Immature natural killer cell (primary cell): ENCODE measurements around the gene MOSMO. TPM values are rescaled to one million over a fixed set of nuclear protein-coding genes. Genes with fewer than 3 reads are reported as not detected.
"Not testable (repeated sequence)": the region's sequence is repeated elsewhere in the genome, so short reads cannot be mapped to it uniquely, and the experiment has no call there.

ENCODE experiments used
- DNase-seq, 3 donors: peaks; one replicate each; pipeline ENCODE4 v3.0.0; 2022; ENCODE audit warnings: mixed read lengths in 1 of 3
- H3K27ac Mint-ChIP-seq, 6 donors: one replicate each; pipeline ENCODE4 v1.8.0; 2020; ENCODE audit warnings: mixed read lengths in 6 of 6, mild to moderate bottlenecking in 5 of 6, inconsistent platforms in 4 of 6, moderate library complexity in 3 of 6
- H3K27me3 Mint-ChIP-seq, 3 donors: one replicate each; pipeline ENCODE4 v1.8.0; 2020 to 2021; ENCODE audit warnings: low read depth in 3 of 3, mild to moderate bottlenecking in 3 of 3, mixed read lengths in 3 of 3, moderate library complexity in 3 of 3, inconsistent platforms in 1 of 3
- H3K36me3 Mint-ChIP-seq, 3 donors: one replicate each; pipeline ENCODE4 v1.8.0; 2020; ENCODE audit warnings: mixed read lengths in 3 of 3, inconsistent platforms in 2 of 3, mild to moderate bottlenecking in 2 of 3
- H3K4me1 Mint-ChIP-seq, 2 donors: one replicate each; pipeline ENCODE4 v1.8.0; 2020; ENCODE audit warnings: inconsistent platforms in 2 of 2, mild to moderate bottlenecking in 2 of 2, mixed read lengths in 2 of 2, moderate library complexity in 1 of 2
- H3K4me3 Mint-ChIP-seq, 5 donors: one replicate each; pipeline ENCODE4 v1.8.0; 2020; ENCODE audit warnings: mild to moderate bottlenecking in 5 of 5, mixed read lengths in 5 of 5, inconsistent platforms in 3 of 5, moderate library complexity in 3 of 5
- H3K9me3 Mint-ChIP-seq, 6 donors: one replicate each; pipeline ENCODE4 v1.8.0; 2020; ENCODE audit warnings: mild to moderate bottlenecking in 6 of 6, mixed read lengths in 6 of 6, inconsistent platforms in 4 of 6, moderate library complexity in 3 of 6
- polyA plus RNA-seq, 3 donors: library from polyadenylated mRNA; unstranded; fragments of 300-500 nt; fragmentation: Illumina TruSeq; gene quantifications; one replicate each; pipeline ENCODE4 v1.2.3, GENCODE V29; 2021

MOSMO gene
- polyA plus RNA-seq, 3 donors from 2014 or later, result 1.7 to 3.7 (median 3.2) TPM

DNA sequence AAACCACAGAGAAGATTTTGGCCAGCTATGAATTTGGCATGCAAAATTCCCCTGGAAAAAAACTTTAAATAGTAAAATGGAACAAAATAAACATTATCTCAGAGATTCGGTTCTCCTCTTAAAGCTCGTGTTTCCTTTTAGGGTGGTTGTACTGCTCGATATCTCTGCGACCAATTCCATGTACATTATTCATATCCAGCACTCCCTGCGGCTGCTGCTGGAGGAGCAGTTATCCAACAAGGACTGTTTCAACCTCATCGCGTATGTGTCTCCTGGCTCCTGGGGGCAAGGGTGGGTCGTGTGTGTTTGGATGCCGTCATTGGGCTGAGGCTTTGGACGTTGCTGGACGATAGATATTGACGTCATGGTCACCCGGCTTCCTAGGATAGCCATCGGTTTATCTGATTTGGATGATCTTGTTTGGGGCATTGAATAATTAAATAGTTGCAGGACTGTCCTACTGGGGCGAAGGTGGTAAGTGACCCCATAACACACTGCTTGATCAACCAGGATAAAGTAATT, 118.2 kb downstream of the MOSMO start:
- H3K9me3 Mint-ChIP-seq, result no peaks in the 10 kb centered on the region
- peaks cover 2% of the 10 kb centered on the region in 3 donors for H3K27me3 Mint-ChIP-seq
- no peak overlapping the region for H3K4me3 Mint-ChIP-seq
- H3K27ac Mint-ChIP-seq, result no peak overlapping the region
- no peaks in the 10 kb centered on the region for H3K4me1 Mint-ChIP-seq
- DNase-seq, result no peak
- no peaks in the 10 kb centered on the region for H3K36me3 Mint-ChIP-seq

DNA sequence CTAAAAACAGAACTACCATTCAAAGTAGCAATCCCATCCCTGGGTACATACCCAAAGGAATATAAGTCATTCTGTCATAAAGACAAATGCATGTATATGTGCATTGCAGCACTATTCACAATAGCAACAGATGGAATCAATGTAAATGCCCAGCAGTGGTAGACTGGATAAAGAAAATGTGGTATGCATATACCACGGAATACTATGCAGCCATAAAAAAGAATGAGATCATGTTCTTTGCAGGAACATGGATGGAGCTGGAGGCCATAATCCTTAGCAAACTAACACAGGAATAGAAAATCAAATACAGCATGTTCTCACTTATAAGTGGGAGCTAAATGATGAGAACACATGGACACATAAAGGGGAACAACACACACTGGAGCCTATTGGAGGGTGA, 120.6 kb downstream of the MOSMO start:
- not testable (repeated sequence) for H3K27ac Mint-ChIP-seq, H3K9me3 Mint-ChIP-seq, H3K4me1 Mint-ChIP-seq, H3K4me3 Mint-ChIP-seq, DNase-seq, H3K36me3 Mint-ChIP-seq, H3K27me3 Mint-ChIP-seq

DNA sequence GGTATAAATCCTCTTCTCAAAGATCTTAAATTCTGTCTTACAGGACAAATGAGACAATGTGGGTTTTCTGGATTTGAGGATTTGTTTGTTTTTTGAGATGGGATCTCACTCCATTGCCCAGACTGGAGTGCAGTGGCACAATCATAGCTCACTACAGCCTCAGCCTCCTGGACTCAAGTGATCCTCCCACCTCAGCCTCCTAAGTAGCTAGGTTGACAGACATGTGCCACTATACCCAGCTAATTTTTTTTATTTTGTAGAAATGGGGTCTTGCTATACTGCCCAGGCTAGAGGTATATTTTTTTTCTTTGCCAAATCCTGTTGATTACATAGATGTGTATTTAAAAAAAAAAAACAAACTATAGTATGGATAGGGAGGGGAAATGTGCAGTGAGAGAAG, 122.6 kb downstream of the MOSMO start:
- Mint-ChIP-seq H3K27me3 (peaks cover 0 to 2% (median 2%) of the 10 kb centered on the region in 3 donors), H3K27ac (no peak overlapping the region), H3K36me3 (no peaks in the 10 kb centered on the region), H3K4me1 (no peaks in the 10 kb centered on the region), H3K9me3 (no peaks in the 10 kb centered on the region), H3K4me3 (no peak overlapping the region)
- DNase-seq, result no peak

DNA sequence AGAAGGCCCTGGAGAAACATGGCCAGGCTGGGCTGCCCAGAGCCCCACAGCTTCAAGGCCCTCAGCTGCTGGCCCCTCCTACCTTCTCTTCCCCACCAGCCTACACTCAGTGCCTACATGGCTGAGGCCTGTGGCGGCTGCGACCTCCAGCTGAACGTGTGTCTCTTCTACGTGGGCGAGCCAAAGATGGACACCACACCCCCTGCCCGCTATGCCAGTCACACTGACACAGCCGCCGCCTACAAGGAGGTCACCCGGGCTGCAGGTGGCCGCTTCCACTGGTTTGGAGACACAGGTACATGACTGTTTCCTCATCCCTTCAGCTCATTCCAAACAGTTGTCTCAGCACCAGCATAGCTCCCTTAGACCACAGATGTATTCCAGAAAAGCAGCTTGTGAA, 124.9 kb downstream of the MOSMO start:
- Mint-ChIP-seq H3K27ac (no peak overlapping the region), H3K9me3 (no peaks in the 10 kb centered on the region), H3K36me3 (no peaks in the 10 kb centered on the region), H3K4me1 (no peaks in the 10 kb centered on the region), H3K4me3 (no peak overlapping the region), H3K27me3 (no peaks in the 10 kb centered on the region)
- DNase-seq, result no peak

Other genes with a start within 250 kb of the MOSMO start
- 10 to 100 TPM in 1 of 3 donors, under 1 TPM in 1, not detected in 1; 0.92 to 10.5 TPM for gene NPIPB4, start 150.4 kb upstream of the MOSMO start, polyA plus RNA-seq
- 100 to 1,000 TPM; 147 to 208 (median 195) TPM for gene UQCRC2, start 54.8 kb upstream of the MOSMO start, polyA plus RNA-seq
- not detected for gene PDZD9, start 7.0 kb upstream of the MOSMO start, polyA plus RNA-seq
- not detected for gene VWA3A, start 84.4 kb downstream of the MOSMO start, polyA plus RNA-seq
- gene SDR42E2, start 154.4 kb downstream of the MOSMO start, polyA plus RNA-seq, result under 1 TPM in 2 of 3 donors, not detected in 1; 0.47 to 0.51 TPM
- gene EEF2K, start 198.2 kb downstream of the MOSMO start, polyA plus RNA-seq, result 1 to 10 TPM in 2 of 3 donors, not detected in 1; 1.1 to 3.2 TPM